Gastroesophageal sphincter (tissue), 3 donors: ENCODE measurements around the gene ZNF839.

ENCODE experiments used
- CTCF ChIP-seq, 4 experiments: fragments of 200-600 bp in 2 of 4; fragments of 450-650 bp in 2 of 4; sonication (generic) in 1 of 4; IDR thresholded peaks; one replicate each; pipeline ENCODE4 v1.5.1; 2017 to 2019; ENCODE audit warnings: antibody characterized with exemption in 4 of 4, mild to moderate bottlenecking in 2 of 4, moderate library complexity in 2 of 4
- POLR2A ChIP-seq, 2 donors: fragments of 450-650 bp; IDR thresholded peaks; one replicate each; pipeline ENCODE4 v1.6.1; 2017; ENCODE audit warnings: antibody characterized with exemption in 2 of 2, mild to moderate bottlenecking in 2 of 2, moderate library complexity in 1 of 2

DNA sequence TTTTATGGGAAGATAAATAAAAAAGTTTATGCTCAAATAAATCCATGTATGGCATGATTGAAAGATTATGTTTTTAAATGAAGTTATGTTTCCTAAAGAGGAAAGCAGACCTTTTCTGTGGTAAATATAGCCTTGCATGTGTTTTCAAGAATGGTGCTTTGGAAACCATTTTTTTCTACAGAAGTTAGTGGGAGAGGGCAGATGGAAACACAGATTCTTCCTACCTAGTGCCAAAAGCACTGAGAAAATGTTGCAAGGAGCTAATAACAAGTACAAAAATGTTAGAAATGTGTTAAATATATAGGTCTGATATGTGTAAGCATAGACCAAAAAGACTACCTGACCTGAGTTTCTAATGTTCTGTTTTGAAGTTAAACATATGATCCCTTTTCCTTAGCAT is 67.5 kb downstream of the ZNF839 start:
- TF ChIP-seq POLR2A (IDR thresholded peaks at IDR 0.05) (no peak), CTCF (IDR thresholded peaks at IDR 0.05) (no peak)
